GM23338 (cell line): ENCODE data around the gene RNF215.

Experiments used
- CREB1 ChIP-seq: fragments of 250-450 bp; sonication (Bioruptor Pico); IDR thresholded peaks from 2 replicates; pipeline ENCODE4 v1.5.0; 2020; ENCODE audit warnings: low read depth, mild to moderate bottlenecking, moderate library complexity
- CTCF ChIP-seq, 2 experiments: fragments of 200-600 bp in 1 of 2; sonication (generic) in 1 of 2; conservative IDR thresholded peaks; 2 replicates each; pipeline versions ENCODE4 v1.5.1 to v1.6.1; 2016 to 2017; ENCODE audit warnings: antibody characterized with exemption in 2 of 2, low read depth in 2 of 2, mild to moderate bottlenecking in 2 of 2, moderate library complexity in 1 of 2
- ETS1 ChIP-seq: IDR thresholded peaks from 2 replicates; pipeline ENCODE4 v1.6.1; 2016; ENCODE audit warnings: antibody characterized with exemption
- EZH2 ChIP-seq: fragments of 200-600 bp; sonication (generic); IDR thresholded peaks from one replicate; pipeline ENCODE4 v1.8.0; 2017; ENCODE audit warnings: antibody characterized with exemption, mild to moderate bottlenecking, low read depth; ENCODE audit not compliant: unreplicated experiment
- EZH2phosphoT487 ChIP-seq: fragments of 200-600 bp; sonication (generic); IDR thresholded peaks from one replicate; pipeline ENCODE4 v1.8.1; 2018; ENCODE audit warnings: antibody characterized with exemption; ENCODE audit not compliant: unreplicated experiment
- JUNB ChIP-seq: IDR thresholded peaks from one replicate; pipeline ENCODE4 v1.6.1; 2016; ENCODE audit warnings: antibody characterized with exemption; ENCODE audit not compliant: unreplicated experiment
- NANOG ChIP-seq: IDR thresholded peaks from 2 replicates; pipeline ENCODE4 v1.6.1; 2016; ENCODE audit warnings: antibody characterized with exemption, borderline replicate concordance
- POLR2AphosphoS5 ChIP-seq: IDR thresholded peaks from 2 replicates; pipeline ENCODE4 v1.6.1; 2016; ENCODE audit warnings: antibody characterized with exemption, low read depth
- REST ChIP-seq: IDR thresholded peaks from one replicate; pipeline ENCODE4 v1.6.1; 2018; ENCODE audit warnings: antibody characterized with exemption; ENCODE audit not compliant: unreplicated experiment
- STAT1 ChIP-seq: IDR thresholded peaks from one replicate; pipeline ENCODE4 v1.6.1; 2016; ENCODE audit warnings: antibody characterized with exemption; ENCODE audit not compliant: unreplicated experiment
- ZNF114 ChIP-seq: fragments of 250-450 bp; sonication (Bioruptor Pico); IDR thresholded peaks from 2 replicates; pipeline ENCODE4 v1.5.0; 2020; ENCODE audit warnings: mild to moderate bottlenecking, moderate library complexity
- ZNF331 ChIP-seq: fragments of 250-450 bp; sonication (Bioruptor Pico); IDR thresholded peaks from 2 replicates; pipeline ENCODE4 v1.5.0; 2020; ENCODE audit warnings: low read depth, mild to moderate bottlenecking, moderate library complexity
- ZNF462 ChIP-seq: fragments of 250-450 bp; sonication (Bioruptor Pico); IDR thresholded peaks from 2 replicates; pipeline ENCODE4 v1.5.0; 2020; ENCODE audit warnings: mild to moderate bottlenecking, moderate library complexity

- TF ChIP-seq CTCF (conservative IDR thresholded peaks at IDR 0.05; ENCODE audit: low read depth in 2 of 2): no peak
- no peak for TF ChIP-seq CREB1 (CRISPR knock-in tag)
- no peak for TF ChIP-seq EZH2
- no peak for TF ChIP-seq REST
- no peak for TF ChIP-seq POLR2AphosphoS5
- TF ChIP-seq NANOG: no peak
- no peak for TF ChIP-seq EZH2phosphoT487
- TF ChIP-seq ETS1: no peak
- TF ChIP-seq ZNF114 (CRISPR knock-in tag): no peak
- no peak for TF ChIP-seq JUNB
- TF ChIP-seq ZNF462 (CRISPR knock-in tag): no peak
- no peak for TF ChIP-seq STAT1
- TF ChIP-seq ZNF331 (CRISPR knock-in tag): no peak
These were observed 18.8 kb downstream of the RNF215 start for GRCh38 chr22:30368420-30368819.
